WTC11 (cell line): Measurements from ENCODE around the gene ZNF350. TPM values are rescaled to one million over a fixed set of nuclear protein-coding genes. Genes with fewer than 3 reads are reported as not detected.

Experiments used
- ATAC-seq: fragments of 200-7000 bp; cut with Tn5 transposase; 2 replicates; pipeline ENCODE4 v1.10.0; 2021; ENCODE audit warnings: mild to moderate bottlenecking, moderate library complexity
- CTCF ChIA-PET: fragments of 300-600 bp; sonication (Branson Sonifier 250); formaldehyde crosslinking; loops from one replicate; lab custom pipeline; 2021; ENCODE audit warnings: antibody characterized with exemption; lab: Charles Lee
- POLR2A ChIA-PET: fragments of 350-600 bp; sonication (Branson Sonifier 250); formaldehyde crosslinking; loops from one replicate; lab custom pipeline; 2021; ENCODE audit warnings: antibody characterized with exemption; lab: Charles Lee
- DNase-seq: peaks from one replicate; pipeline ENCODE4 v3.0.0; 2021; ENCODE audit warnings: low spot score
- H3K27ac Mint-ChIP-seq: 2 replicates; pipeline ENCODE4 v1.8.0; 2021; ENCODE audit warnings: mixed read lengths
- H3K27me3 Mint-ChIP-seq: 2 replicates; pipeline ENCODE4 v1.8.0; 2021; ENCODE audit warnings: low read depth, mild to moderate bottlenecking, moderate library complexity, mixed read lengths
- H3K36me3 Mint-ChIP-seq: 2 replicates; pipeline ENCODE4 v1.8.0; 2021; ENCODE audit warnings: mixed read lengths
- H3K4me1 Mint-ChIP-seq: 2 replicates; pipeline ENCODE4 v1.8.0; 2022; ENCODE audit warnings: mixed read lengths
- H3K4me3 Mint-ChIP-seq: 2 replicates; pipeline ENCODE4 v1.8.0; 2021; ENCODE audit warnings: mild to moderate bottlenecking, moderate library complexity, mixed read lengths
- H3K9me3 Mint-ChIP-seq: 2 replicates; pipeline ENCODE4 v1.8.0; 2021; ENCODE audit warnings: mixed read lengths
- AFF4 ChIP-seq: sonication (generic); formaldehyde crosslinking; IDR thresholded peaks from 2 replicates; pipeline ENCODE4 v1.8.1; 2023; ENCODE audit warnings: mild to moderate bottlenecking, missing genetic modification reagents, borderline replicate concordance
- ATF3 ChIP-seq: sonication (generic); formaldehyde crosslinking; conservative IDR thresholded peaks from 2 replicates; pipeline ENCODE4 v1.8.1; 2022; ENCODE audit warnings: mild to moderate bottlenecking, missing genetic modification reagents
- ELF4 ChIP-seq: sonication (generic); formaldehyde crosslinking; IDR thresholded peaks from 2 replicates; pipeline ENCODE4 v1.8.1; 2022; ENCODE audit warnings: low read depth, mild to moderate bottlenecking, moderate library complexity, missing genetic modification reagents
- ESRRA ChIP-seq: sonication (generic); formaldehyde crosslinking; IDR thresholded peaks from 2 replicates; pipeline ENCODE4 v1.8.1; 2022; ENCODE audit warnings: mild to moderate bottlenecking, missing genetic modification reagents, borderline replicate concordance
- ETV6 ChIP-seq: sonication (generic); formaldehyde crosslinking; IDR thresholded peaks from 2 replicates; pipeline ENCODE4 v1.8.1; 2022; ENCODE audit warnings: mild to moderate bottlenecking, missing genetic modification reagents
- FOXJ3 ChIP-seq: sonication (generic); formaldehyde crosslinking; IDR thresholded peaks from 2 replicates; pipeline ENCODE4 v1.9.0; 2021; ENCODE audit warnings: missing genetic modification reagents, mild to moderate bottlenecking, borderline replicate concordance
- FOXK1 ChIP-seq: sonication (generic); formaldehyde crosslinking; IDR thresholded peaks from 2 replicates; pipeline ENCODE4 v1.8.0; 2022; ENCODE audit warnings: mild to moderate bottlenecking, moderate library complexity, missing genetic modification reagents
- MAX ChIP-seq: sonication (generic); formaldehyde crosslinking; IDR thresholded peaks from 2 replicates; pipeline ENCODE4 v1.8.0; 2022; ENCODE audit warnings: mild to moderate bottlenecking, missing genetic modification reagents
- MLX ChIP-seq: sonication (generic); formaldehyde crosslinking; IDR thresholded peaks from 2 replicates; pipeline ENCODE4 v1.8.1; 2023; ENCODE audit warnings: mild to moderate bottlenecking, missing genetic modification reagents, moderate library complexity
- NFYB ChIP-seq: sonication (generic); formaldehyde crosslinking; conservative IDR thresholded peaks from 2 replicates; pipeline ENCODE4 v1.8.0; 2022; ENCODE audit warnings: low read depth, missing genetic modification reagents
- RELA ChIP-seq: sonication (generic); formaldehyde crosslinking; IDR thresholded peaks from 2 replicates; pipeline ENCODE4 v1.8.1; 2022; ENCODE audit warnings: missing genetic modification reagents, mild to moderate bottlenecking, borderline replicate concordance
- SMAD3 ChIP-seq: sonication (generic); formaldehyde crosslinking; IDR thresholded peaks from 2 replicates; pipeline ENCODE4 v1.8.0; 2022; ENCODE audit warnings: missing genetic modification reagents, mild to moderate bottlenecking, borderline replicate concordance
- SP1 ChIP-seq: sonication (generic); formaldehyde crosslinking; conservative IDR thresholded peaks from 2 replicates; pipeline ENCODE4 v1.8.1; 2022; ENCODE audit warnings: missing genetic modification reagents
- TEAD1 ChIP-seq: sonication (generic); formaldehyde crosslinking; IDR thresholded peaks from 2 replicates; pipeline ENCODE4 v1.8.0; 2022; ENCODE audit warnings: mild to moderate bottlenecking, missing genetic modification reagents
- ZBTB21 ChIP-seq: sonication (generic); formaldehyde crosslinking; IDR thresholded peaks from 2 replicates; pipeline ENCODE4 v1.8.1; 2023; ENCODE audit warnings: mild to moderate bottlenecking, missing genetic modification reagents, borderline replicate concordance
- ZNF138 ChIP-seq: sonication (generic); formaldehyde crosslinking; conservative IDR thresholded peaks from 2 replicates; pipeline ENCODE4 v1.8.1; 2022; ENCODE audit warnings: mild to moderate bottlenecking, moderate library complexity, missing genetic modification reagents
- ZNF219 ChIP-seq: sonication (generic); formaldehyde crosslinking; IDR thresholded peaks from 2 replicates; pipeline ENCODE4 v1.8.0; 2023; ENCODE audit warnings: missing genetic modification reagents, mild to moderate bottlenecking, borderline replicate concordance
- ZNF396 ChIP-seq: fragments of 250-450 bp; sonication (Bioruptor Pico); IDR thresholded peaks from 2 replicates; pipeline ENCODE4 v1.8.0; 2021; ENCODE audit warnings: mild to moderate bottlenecking, moderate library complexity, borderline replicate concordance
- ZNF671 ChIP-seq: fragments of 250-450 bp; sonication (Bioruptor Pico); IDR thresholded peaks from 2 replicates; pipeline ENCODE4 v1.8.0; 2021; ENCODE audit warnings: mild to moderate bottlenecking
- total RNA-seq: library from RNA; stranded (reverse); gene quantifications from 3 replicates; pipeline ENCODE4 v1.2.3, GENCODE V29; 2021
- TF ChIP-seq, protein P1 (sequence below): sonication (generic); formaldehyde crosslinking; IDR thresholded peaks from 2 replicates; pipeline ENCODE4 v1.8.0; 2022; ENCODE audit warnings: mild to moderate bottlenecking, missing genetic modification reagents
- TF ChIP-seq, protein P2 (sequence below): sonication (generic); formaldehyde crosslinking; IDR thresholded peaks from 2 replicates; pipeline ENCODE4 v1.8.0; 2023; ENCODE audit warnings: mild to moderate bottlenecking, missing genetic modification reagents
- TF ChIP-seq, protein P3 (sequence below): sonication (generic); formaldehyde crosslinking; IDR thresholded peaks from 2 replicates; pipeline ENCODE4 v1.8.1; 2023; ENCODE audit warnings: mild to moderate bottlenecking, moderate library complexity, missing genetic modification reagents

ZNF350 gene
- total RNA-seq, 1 experiment from 2014 or later: 8.1 TPM

- TF ChIP-seq FOXK1 (CRISPR knock-in tag) (0 out of 2 replicates have a peak, but pooled peaks have one; percentile 33), NFYB (peak; percentile 68), TEAD1 (CRISPR knock-in tag) (0 out of 2 replicates have a peak, but pooled peaks have one; percentile 26), ETV6 (0 out of 2 replicates have a peak, but pooled peaks have one; percentile 30)
These were observed 59.6 kb downstream of the ZNF350 start, which contains the start of gene ZNF613 (continued) for GRCh38 chr19:51926784-51927741.

GRCh38 chr19:51926426-51926783 lies 60.2 kb downstream of the ZNF350 start:
- no peak for TF ChIP-seq ZNF219 (CRISPR knock-in tag)
- no peak for TF ChIP-seq TEAD1 (CRISPR knock-in tag)
- H3K27ac Mint-ChIP-seq: peak overlapping the region; percentile 100
- DNase-seq (no peak), ATAC-seq (no peak)
- peak overlapping the region; percentile 99 for H3K4me3 Mint-ChIP-seq
- POLR2A ChIA-PET: no interaction called here
- H3K27me3 Mint-ChIP-seq: peaks cover 20% of the 10 kb centered on the region
- H3K36me3 Mint-ChIP-seq: peaks cover 82% of the 10 kb centered on the region
- peaks cover 52% of the 10 kb centered on the region for H3K9me3 Mint-ChIP-seq
- H3K4me1 Mint-ChIP-seq: peaks cover 20% of the 10 kb centered on the region
- CTCF ChIA-PET: no interaction called here

- CTCF ChIA-PET: no interaction called here
- Mint-ChIP-seq H3K4me3 (no peak overlapping the region), H3K4me1 (peaks cover 4% of the 10 kb centered on the region), H3K9me3 (peaks cover 95% of the 10 kb centered on the region), H3K27ac (no peak overlapping the region), H3K27me3 (peaks cover 35% of the 10 kb centered on the region), H3K36me3 (peaks cover 92% of the 10 kb centered on the region)
- ATAC-seq: no peak
- POLR2A ChIA-PET: no interaction called here
- no peak for DNase-seq
- no peak for TF ChIP-seq ZNF138 (CRISPR knock-in tag)
- TF ChIP-seq ATF3 (CRISPR knock-in tag): no peak
- no peak for TF ChIP-seq MLX
- TF ChIP-seq, protein P1, sequence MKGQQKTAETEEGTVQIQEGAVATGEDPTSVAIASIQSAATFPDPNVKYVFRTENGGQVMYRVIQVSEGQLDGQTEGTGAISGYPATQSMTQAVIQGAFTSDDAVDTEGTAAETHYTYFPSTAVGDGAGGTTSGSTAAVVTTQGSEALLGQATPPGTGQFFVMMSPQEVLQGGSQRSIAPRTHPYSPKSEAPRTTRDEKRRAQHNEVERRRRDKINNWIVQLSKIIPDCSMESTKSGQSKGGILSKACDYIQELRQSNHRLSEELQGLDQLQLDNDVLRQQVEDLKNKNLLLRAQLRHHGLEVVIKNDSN (CRISPR knock-in tag): no peak
- TF ChIP-seq, protein P2, sequence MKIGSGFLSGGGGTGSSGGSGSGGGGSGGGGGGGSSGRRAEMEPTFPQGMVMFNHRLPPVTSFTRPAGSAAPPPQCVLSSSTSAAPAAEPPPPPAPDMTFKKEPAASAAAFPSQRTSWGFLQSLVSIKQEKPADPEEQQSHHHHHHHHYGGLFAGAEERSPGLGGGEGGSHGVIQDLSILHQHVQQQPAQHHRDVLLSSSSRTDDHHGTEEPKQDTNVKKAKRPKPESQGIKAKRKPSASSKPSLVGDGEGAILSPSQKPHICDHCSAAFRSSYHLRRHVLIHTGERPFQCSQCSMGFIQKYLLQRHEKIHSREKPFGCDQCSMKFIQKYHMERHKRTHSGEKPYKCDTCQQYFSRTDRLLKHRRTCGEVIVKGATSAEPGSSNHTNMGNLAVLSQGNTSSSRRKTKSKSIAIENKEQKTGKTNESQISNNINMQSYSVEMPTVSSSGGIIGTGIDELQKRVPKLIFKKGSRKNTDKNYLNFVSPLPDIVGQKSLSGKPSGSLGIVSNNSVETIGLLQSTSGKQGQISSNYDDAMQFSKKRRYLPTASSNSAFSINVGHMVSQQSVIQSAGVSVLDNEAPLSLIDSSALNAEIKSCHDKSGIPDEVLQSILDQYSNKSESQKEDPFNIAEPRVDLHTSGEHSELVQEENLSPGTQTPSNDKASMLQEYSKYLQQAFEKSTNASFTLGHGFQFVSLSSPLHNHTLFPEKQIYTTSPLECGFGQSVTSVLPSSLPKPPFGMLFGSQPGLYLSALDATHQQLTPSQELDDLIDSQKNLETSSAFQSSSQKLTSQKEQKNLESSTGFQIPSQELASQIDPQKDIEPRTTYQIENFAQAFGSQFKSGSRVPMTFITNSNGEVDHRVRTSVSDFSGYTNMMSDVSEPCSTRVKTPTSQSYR (CRISPR knock-in tag): no peak
- TF ChIP-seq ESRRA (CRISPR knock-in tag): no peak
- TF ChIP-seq RELA (CRISPR knock-in tag): no peak
- no peak for TF ChIP-seq SP1 (CRISPR knock-in tag)
- TF ChIP-seq MAX: no peak
- no peak for TF ChIP-seq ZNF396 (CRISPR knock-in tag)
- no peak for TF ChIP-seq SMAD3
- no peak for TF ChIP-seq ZBTB21
- TF ChIP-seq ELF4: no peak
- no peak for TF ChIP-seq FOXJ3 (CRISPR knock-in tag)
- TF ChIP-seq AFF4 (CRISPR knock-in tag): no peak
- TF ChIP-seq, protein P3, sequence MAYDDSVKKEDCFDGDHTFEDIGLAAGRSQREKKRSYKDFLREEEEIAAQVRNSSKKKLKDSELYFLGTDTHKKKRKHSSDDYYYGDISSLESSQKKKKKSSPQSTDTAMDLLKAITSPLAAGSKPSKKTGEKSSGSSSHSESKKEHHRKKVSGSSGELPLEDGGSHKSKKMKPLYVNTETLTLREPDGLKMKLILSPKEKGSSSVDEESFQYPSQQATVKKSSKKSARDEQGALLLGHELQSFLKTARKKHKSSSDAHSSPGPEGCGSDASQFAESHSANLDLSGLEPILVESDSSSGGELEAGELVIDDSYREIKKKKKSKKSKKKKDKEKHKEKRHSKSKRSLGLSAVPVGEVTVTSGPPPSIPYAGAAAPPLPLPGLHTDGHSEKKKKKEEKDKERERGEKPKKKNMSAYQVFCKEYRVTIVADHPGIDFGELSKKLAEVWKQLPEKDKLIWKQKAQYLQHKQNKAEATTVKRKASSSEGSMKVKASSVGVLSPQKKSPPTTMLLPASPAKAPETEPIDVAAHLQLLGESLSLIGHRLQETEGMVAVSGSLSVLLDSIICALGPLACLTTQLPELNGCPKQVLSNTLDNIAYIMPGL (CRISPR knock-in tag): no peak
- TF ChIP-seq ZNF671 (CRISPR knock-in tag): no peak
These were observed 64.7 kb downstream of the ZNF350 start for GRCh38 chr19:51921949-51922348.
